PC-9 (cell line): Measurements from ENCODE around the gene RETREG1. TPM values are rescaled to one million over a fixed set of nuclear protein-coding genes. Genes with fewer than 3 reads are reported as not detected.

Experiments used
- BruUV-seq: library from RNA; stranded (reverse); fragments of 400-500 nt; replicated peaks from 2 replicates; lab custom pipeline; 2021; lab: Mats Ljungman, UMichigan
- CTCF ChIA-PET: fragments of 300-600 bp; sonication (Branson Sonifier 250); formaldehyde crosslinking; loops from one replicate; lab custom pipeline; 2022; ENCODE audit warnings: antibody characterized with exemption; lab: Charles Lee
- POLR2A ChIA-PET: fragments of 300-600 bp; sonication (Branson Sonifier 250); formaldehyde crosslinking; loops from one replicate; lab custom pipeline; 2022; ENCODE audit warnings: antibody characterized with exemption; ENCODE audit not compliant: unreplicated experiment; lab: Charles Lee
- DNase-seq, 2 experiments: peaks; one replicate each; pipeline versions ENCODE4 v3.0.0 to v3.0.0-alpha.2; 2015 to 2022; ENCODE audit warnings: mixed read lengths in 1 of 2
- H2AFZ ChIP-seq: fragments of 200-600 bp; sonication (generic); 2 replicates; pipeline ENCODE4 v1.8.1; 2017; ENCODE audit warnings: antibody characterized with exemption
- H3F3A ChIP-seq: fragments of 200-600 bp; sonication (generic); 2 replicates; pipeline ENCODE4 v1.8.1; 2017; ENCODE audit warnings: antibody characterized with exemption, mild to moderate bottlenecking, low read depth; ENCODE audit not compliant: insufficient read depth
- H3K27ac ChIP-seq: fragments of 200-600 bp; sonication (generic); 2 replicates; pipeline ENCODE4 v1.6.1; 2016; ENCODE audit warnings: mixed run types
- H3K27me3 ChIP-seq: fragments of 200-600 bp; sonication (generic); 2 replicates; pipeline ENCODE4 v1.6.1; 2016; ENCODE audit warnings: low read depth, mixed run types; ENCODE audit not compliant: insufficient read depth
- H3K36me3 ChIP-seq: fragments of 200-600 bp; sonication (generic); 2 replicates; pipeline ENCODE4 v1.6.1; 2016; ENCODE audit warnings: low read depth, mixed run types
- H3K4me1 ChIP-seq: fragments of 200-600 bp; sonication (generic); replicated peaks from 2 replicates; pipeline ENCODE4 v1.6.1; 2016; ENCODE audit warnings: mixed run types; ENCODE audit not compliant: insufficient read depth
- H3K4me2 ChIP-seq: fragments of 200-600 bp; sonication (generic); 2 replicates; pipeline ENCODE4 v1.6.1; 2017; ENCODE audit warnings: mixed run types
- H3K4me3 ChIP-seq: fragments of 200-600 bp; sonication (generic); 2 replicates; pipeline ENCODE4 v1.6.1; 2016; ENCODE audit warnings: mixed run types
- H3K79me2 ChIP-seq: fragments of 200-600 bp; sonication (generic); 2 replicates; pipeline ENCODE4 v1.6.1; 2017; ENCODE audit warnings: low read depth, mixed run types
- H3K9me2 ChIP-seq: fragments of 200-600 bp; sonication (generic); 2 replicates; pipeline ENCODE4 v1.8.1; 2017; ENCODE audit warnings: mild to moderate bottlenecking; ENCODE audit not compliant: insufficient read depth
- H3K9me3 ChIP-seq: fragments of 200-600 bp; sonication (generic); 2 replicates; pipeline ENCODE4 v1.8.1; 2016; ENCODE audit warnings: low read depth; ENCODE audit not compliant: insufficient read depth
- H4K20me1 ChIP-seq: fragments of 200-600 bp; sonication (generic); 2 replicates; pipeline ENCODE4 v1.8.1; 2017; ENCODE audit not compliant: insufficient read depth
- EZH2 ChIP-seq: fragments of 200-600 bp; sonication (generic); IDR thresholded peaks from 2 replicates; pipeline ENCODE4 v1.8.0; 2017; ENCODE audit warnings: antibody characterized with exemption, low read depth
- intact Hi-C: fragments of 100-400 bp; cut with micrococcal nuclease; formaldehyde crosslinking; loops from one replicate; pipeline ENCODE4 v1.10.0; 2022; ENCODE audit not compliant: unreplicated experiment
- total RNA-seq: library from RNA; stranded (reverse); gene quantifications from 2 replicates; pipeline ENCODE4 v1.2.3, GENCODE V29; 2021
- TF ChIP-seq, protein P1 (sequence below): fragments of 200-600 bp; sonication (generic); conservative IDR thresholded peaks from 2 replicates; pipeline ENCODE4 v1.6.1; 2017; ENCODE audit warnings: mixed run types, antibody characterized with exemption, mild to moderate bottlenecking, moderate library complexity

RETREG1 gene
- total RNA-seq, 1 experiment from 2014 or later = 9.7 TPM

- no peak for TF ChIP-seq EZH2
- TF ChIP-seq, protein P1, sequence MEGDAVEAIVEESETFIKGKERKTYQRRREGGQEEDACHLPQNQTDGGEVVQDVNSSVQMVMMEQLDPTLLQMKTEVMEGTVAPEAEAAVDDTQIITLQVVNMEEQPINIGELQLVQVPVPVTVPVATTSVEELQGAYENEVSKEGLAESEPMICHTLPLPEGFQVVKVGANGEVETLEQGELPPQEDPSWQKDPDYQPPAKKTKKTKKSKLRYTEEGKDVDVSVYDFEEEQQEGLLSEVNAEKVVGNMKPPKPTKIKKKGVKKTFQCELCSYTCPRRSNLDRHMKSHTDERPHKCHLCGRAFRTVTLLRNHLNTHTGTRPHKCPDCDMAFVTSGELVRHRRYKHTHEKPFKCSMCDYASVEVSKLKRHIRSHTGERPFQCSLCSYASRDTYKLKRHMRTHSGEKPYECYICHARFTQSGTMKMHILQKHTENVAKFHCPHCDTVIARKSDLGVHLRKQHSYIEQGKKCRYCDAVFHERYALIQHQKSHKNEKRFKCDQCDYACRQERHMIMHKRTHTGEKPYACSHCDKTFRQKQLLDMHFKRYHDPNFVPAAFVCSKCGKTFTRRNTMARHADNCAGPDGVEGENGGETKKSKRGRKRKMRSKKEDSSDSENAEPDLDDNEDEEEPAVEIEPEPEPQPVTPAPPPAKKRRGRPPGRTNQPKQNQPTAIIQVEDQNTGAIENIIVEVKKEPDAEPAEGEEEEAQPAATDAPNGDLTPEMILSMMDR = no peak
Observed at GRCh38 chr5:16502866-16503265, 113.9 kb downstream of the RETREG1 start.

DNA sequence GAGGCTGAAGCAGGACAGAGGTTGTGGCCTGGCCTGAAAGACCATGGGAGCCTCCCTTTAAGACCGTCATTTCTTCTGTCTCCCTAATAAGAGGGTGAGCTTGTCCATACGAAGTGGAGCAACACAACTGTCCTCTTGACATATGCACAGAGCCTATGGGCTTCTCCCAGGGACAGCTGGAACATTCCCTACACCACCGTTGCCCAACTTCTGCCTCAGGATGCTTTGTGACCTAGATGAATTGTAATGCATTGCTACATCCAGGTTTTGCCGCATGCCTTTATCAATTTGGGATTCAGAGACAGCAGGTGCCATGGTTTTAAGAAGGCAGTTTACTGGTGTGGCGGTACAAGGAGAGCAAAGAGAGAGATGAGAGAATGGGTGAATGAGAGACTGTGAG is 116.8 kb downstream of the RETREG1 start:
- Histone ChIP-seq H3F3A (peaks cover 9% of the 10 kb centered on the region; the same call in 1 of the 2 replicates), H3K4me3 (no peak overlapping the region), H3K4me2 (no peak overlapping the region), H2AFZ (no peak overlapping the region), H3K27me3 (no peaks in the 10 kb centered on the region), H4K20me1 (no peaks in the 10 kb centered on the region), H3K27ac (no peak overlapping the region), H3K36me3 (no peaks in the 10 kb centered on the region), H3K4me1 (peaks cover 11% of the 10 kb centered on the region), H3K9me2 (no peaks in the 10 kb centered on the region), H3K9me3 (peaks cover 5% of the 10 kb centered on the region; the same call in 1 of the 2 replicates), H3K79me2 (no peaks in the 10 kb centered on the region)
- peak in 1 of 2 experiments; percentile 25 for DNase-seq
- POLR2A ChIA-PET = no interaction called here
- TF ChIP-seq, protein P1 = no peak
- no peak for TF ChIP-seq EZH2
- intact Hi-C loops = no loop called here
- CTCF ChIA-PET = no interaction called here
- no TSS peak for BruUV-seq

More at GRCh38 chr5:16502866-16503265, 113.9 kb downstream of the RETREG1 start:
- Histone ChIP-seq H3K36me3 (no peaks in the 10 kb centered on the region), H3K4me3 (no peak overlapping the region), H3K4me2 (peak overlapping the region; percentile 19; the same call in 1 of the 2 replicates), H4K20me1 (no peaks in the 10 kb centered on the region), H3K9me2 (0 out of 2 replicates have a peak, but pooled peaks cover 5% of the 10 kb centered on the region), H3K9me3 (no peaks in the 10 kb centered on the region), H3F3A (peaks cover 11% of the 10 kb centered on the region; the same call in 1 of the 2 replicates), H3K79me2 (no peaks in the 10 kb centered on the region), H3K27ac (peak overlapping the region; percentile 28; the same call in 1 of the 2 replicates), H3K4me1 (peaks cover 21% of the 10 kb centered on the region), H2AFZ (no peak overlapping the region), H3K27me3 (no peaks in the 10 kb centered on the region)
- BruUV-seq = no TSS peak
- ChIA-PET POLR2A (interaction anchor here (0.6 kb wide), 1 partner anchor 1821 kb away, joined by 4 read pairs; no protein-coding TSS in a partner anchor), CTCF (no interaction called here)
- peak in 1 of 2 experiments; percentile 69 for DNase-seq
- intact Hi-C loops = no loop called here

- intact Hi-C loops = no loop called here
- peaks cover 13% of the 10 kb centered on the region for H3F3A ChIP-seq
- no peaks in the 10 kb centered on the region for H3K36me3 ChIP-seq
- no peak overlapping the region for H3K4me2 ChIP-seq
- H3K9me3 ChIP-seq = peaks cover 10% of the 10 kb centered on the region; the same call in 1 of the 2 replicates
- no peaks in the 10 kb centered on the region for H3K79me2 ChIP-seq
- BruUV-seq = no TSS peak
- H3K27ac ChIP-seq = no peak overlapping the region
- no peaks in the 10 kb centered on the region for H3K27me3 ChIP-seq
- H3K9me2 ChIP-seq = no peaks in the 10 kb centered on the region
- DNase-seq = peak in 1 of 2 experiments; percentile 29
- ChIA-PET POLR2A (no interaction called here), CTCF (no interaction called here)
- no peak overlapping the region for H2AFZ ChIP-seq
- H3K4me3 ChIP-seq = no peak overlapping the region
- TF ChIP-seq, protein P1 = no peak
- no peak for TF ChIP-seq EZH2
- peaks cover 21% of the 10 kb centered on the region for H3K4me1 ChIP-seq
- H4K20me1 ChIP-seq = no peaks in the 10 kb centered on the region
Observed at GRCh38 chr5:16497546-16497945, 119.3 kb downstream of the RETREG1 start.
